GM12801 (cell line): ENCODE results near the gene ZNF587.

Experiments used
- TF ChIP-seq, protein P1 (sequence below): IDR thresholded peaks from one replicate; pipeline ENCODE4 v1.5.1; 2011; ENCODE audit warnings: control low read depth; ENCODE audit not compliant: insufficient read length; ENCODE audit errors: extremely low read depth

Gene ZNF587

DNA sequence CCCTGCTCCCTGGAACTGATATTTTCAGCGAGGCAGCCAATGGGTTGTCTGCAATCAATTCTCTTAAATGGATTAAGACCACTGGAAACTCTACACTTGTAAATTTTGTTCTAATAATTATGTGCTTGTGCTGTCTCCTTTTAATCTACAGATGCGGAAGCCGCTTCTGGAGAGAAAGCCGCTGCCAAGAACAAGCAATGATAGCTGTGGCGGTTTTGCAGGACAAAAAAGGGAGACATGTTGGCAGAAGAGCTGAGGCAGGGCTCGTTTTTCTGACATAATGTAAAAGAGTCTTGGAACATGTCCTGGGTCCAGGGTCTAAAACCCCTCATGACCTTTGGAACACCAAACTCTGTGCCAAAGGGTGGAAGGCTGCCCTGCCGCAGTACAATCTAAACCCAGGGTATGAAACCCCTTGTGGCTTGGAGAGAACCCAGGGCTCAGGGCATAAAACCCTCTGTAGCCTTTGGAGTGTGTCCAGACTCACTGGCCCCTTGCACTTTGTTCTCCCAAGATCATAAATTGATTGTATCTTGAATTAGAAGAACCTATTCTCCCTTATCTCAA lies 54.0 kb downstream of the ZNF587 start:
- TF ChIP-seq, protein P1, sequence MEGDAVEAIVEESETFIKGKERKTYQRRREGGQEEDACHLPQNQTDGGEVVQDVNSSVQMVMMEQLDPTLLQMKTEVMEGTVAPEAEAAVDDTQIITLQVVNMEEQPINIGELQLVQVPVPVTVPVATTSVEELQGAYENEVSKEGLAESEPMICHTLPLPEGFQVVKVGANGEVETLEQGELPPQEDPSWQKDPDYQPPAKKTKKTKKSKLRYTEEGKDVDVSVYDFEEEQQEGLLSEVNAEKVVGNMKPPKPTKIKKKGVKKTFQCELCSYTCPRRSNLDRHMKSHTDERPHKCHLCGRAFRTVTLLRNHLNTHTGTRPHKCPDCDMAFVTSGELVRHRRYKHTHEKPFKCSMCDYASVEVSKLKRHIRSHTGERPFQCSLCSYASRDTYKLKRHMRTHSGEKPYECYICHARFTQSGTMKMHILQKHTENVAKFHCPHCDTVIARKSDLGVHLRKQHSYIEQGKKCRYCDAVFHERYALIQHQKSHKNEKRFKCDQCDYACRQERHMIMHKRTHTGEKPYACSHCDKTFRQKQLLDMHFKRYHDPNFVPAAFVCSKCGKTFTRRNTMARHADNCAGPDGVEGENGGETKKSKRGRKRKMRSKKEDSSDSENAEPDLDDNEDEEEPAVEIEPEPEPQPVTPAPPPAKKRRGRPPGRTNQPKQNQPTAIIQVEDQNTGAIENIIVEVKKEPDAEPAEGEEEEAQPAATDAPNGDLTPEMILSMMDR = no peak

DNA sequence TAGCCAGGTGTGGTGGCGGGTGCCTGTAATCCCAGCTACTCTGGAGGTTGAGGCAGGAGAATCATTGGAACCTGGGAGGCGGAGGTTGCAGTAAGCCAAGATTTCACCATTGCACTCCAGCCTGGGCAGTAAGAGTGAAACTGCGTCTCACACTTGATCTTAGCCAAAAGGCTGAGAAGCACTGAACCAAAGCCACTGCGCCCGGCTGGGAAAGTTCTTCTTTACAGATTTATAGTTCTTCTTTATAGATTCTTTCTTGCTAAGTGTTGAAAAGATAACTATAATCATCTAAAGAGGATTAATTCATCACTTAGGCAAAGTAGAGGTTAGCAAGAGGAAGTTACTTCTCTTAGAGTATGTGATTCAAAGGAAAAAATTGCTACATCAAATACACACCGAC lies 55.6 kb downstream of the ZNF587 start:
- TF ChIP-seq, protein P1 = no peak

DNA sequence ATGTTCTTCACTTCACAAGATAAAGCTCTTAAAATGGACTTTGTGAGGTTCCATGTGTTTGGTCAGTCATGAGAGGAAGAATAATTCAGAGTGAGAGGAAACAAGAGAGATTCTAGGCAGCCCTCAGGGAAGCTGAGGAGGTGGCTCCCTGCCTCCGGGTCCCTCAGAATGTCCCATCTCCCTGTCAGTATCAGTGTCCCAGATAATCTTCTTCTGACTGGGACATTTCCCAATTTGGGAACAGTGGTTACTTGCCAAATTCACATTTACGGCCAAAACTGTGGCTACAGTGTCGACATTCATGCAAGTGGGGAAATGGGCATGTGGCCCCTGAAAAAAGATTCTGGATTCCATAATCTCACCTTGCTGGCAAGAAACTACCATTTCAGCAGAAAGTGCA lies 57.7 kb downstream of the ZNF587 start:
- TF ChIP-seq, protein P1 = no peak

DNA sequence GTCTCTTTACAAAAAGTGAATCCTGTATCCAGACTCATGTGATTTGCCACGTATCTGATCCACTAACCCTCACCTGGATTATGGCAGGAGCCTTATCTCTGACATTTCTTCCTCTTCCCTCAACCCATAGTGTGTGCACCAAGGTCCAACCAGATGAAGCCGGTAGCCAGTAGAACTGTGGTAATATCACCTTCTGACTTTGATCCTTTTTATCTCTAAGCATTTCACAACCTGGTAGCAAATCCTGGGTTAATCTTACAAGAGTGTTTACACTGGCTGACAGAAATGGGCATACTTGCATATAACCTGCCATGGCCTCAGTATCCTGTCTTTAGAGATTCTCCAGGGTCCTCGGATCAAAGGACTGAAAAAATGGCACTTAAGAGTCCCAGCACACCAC lies 64.9 kb downstream of the ZNF587 start:
- TF ChIP-seq, protein P1 = no peak
